ENCODE data around the gene ERCC1.

ERCC1 gene

GRCh38 chr19:45406226-45407090 is 17.3 kb downstream of the ERCC1 start, which contains the start of gene POLR1G:
Gene POLR1G, plus strand, starts transcription at chr19:45406644. Its CDS starts 53 bp downstream, at chr19:45406697.
- peak; percentile 53 to 62 for DNase-seq (ENCODE audit: low read depth in 2 of 2, low spot score in 1 of 2)

DNA sequence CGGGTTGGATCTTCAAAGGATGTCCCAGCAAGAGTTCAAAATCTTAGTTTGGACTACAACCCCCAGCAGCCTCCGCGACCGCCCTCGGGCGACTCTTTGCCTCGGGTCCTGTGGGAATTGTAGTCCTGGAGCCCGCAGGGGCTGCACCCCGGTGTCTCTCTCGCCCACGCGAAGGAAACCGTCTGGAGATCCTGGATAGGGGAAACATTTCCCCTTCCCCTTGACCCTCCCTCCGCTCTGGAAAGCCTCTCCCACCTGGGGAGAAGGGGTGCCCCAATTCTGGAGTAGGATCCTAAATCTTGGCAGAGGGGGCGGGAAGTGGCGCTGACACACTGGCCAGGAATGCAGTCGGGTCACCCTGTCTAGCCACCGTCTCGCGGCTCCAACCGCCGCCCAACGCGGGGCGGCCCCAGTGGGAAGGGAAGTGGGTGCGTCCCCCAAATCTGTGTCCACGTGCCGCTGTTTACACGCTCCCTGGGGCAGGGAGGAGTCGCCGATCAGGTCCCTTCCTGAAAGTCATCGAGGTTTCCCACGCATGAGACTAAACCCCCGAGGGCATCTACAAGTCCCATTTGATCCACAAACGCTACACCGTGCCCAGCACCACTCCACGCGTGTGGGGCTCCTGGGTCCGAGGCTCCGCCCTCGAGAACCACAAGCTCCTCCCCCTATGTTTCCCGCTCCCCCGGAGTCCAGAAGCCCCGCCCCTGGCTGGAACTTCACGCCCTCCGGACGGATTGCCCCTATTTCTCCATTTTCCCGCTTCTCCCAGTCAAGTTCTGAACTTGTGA is 18.1 kb downstream of the ERCC1 start:
- peak; percentile 55 to 71 for DNase-seq (ENCODE audit: low read depth in 2 of 2, low spot score in 1 of 2)

- no peak for DNase-seq (ENCODE audit: low read depth in 2 of 2, low spot score in 1 of 2)
Measured at GRCh38 chr19:45404557-45405434, 18.9 kb downstream of the ERCC1 start, which contains the start of gene PPP1R13L. Gene PPP1R13L, minus strand, starts transcription at chr19:45405069. Its CDS starts 6,751 bp downstream, at chr19:45398318.

GRCh38 chr19:45403781-45404556 is 19.7 kb downstream of the ERCC1 start:
- DNase-seq (ENCODE audit: low read depth in 2 of 2, low spot score in 1 of 2): peak in 1 of 2 donors; percentile 48

DNA sequence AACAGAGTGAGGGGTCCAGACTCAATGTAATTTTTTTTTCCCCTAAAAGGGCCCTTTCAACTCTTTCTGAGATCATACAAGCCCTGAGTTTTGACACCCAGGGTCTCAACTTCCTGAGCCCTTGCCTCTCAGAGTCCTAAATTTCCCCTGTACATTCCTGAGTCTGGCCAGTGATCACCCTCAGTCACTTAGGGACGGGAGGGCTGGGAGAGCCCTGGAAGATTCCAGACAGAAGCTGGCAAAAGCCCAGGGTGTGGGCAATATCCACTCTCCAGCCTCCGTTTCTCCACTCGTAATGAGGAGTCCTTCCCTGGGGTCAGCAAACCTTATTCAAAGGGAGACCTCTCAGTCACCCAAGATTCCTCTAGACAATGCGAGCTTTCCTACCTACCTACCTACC is 20.4 kb downstream of the ERCC1 start:
- DNase-seq (ENCODE audit: low read depth in 2 of 2, low spot score in 1 of 2): no peak

GRCh38 chr19:45402298-45403061 is 21.2 kb downstream of the ERCC1 start:
- no peak for DNase-seq (ENCODE audit: low read depth in 2 of 2, low spot score in 1 of 2)

- DNase-seq (ENCODE audit: low read depth in 2 of 2, low spot score in 1 of 2): no peak
Measured at GRCh38 chr19:45401815-45402214, 21.9 kb downstream of the ERCC1 start.

GRCh38 chr19:45400192-45400591 is 23.5 kb downstream of the ERCC1 start:
- no peak for DNase-seq (ENCODE audit: low read depth in 2 of 2, low spot score in 1 of 2)

DNA sequence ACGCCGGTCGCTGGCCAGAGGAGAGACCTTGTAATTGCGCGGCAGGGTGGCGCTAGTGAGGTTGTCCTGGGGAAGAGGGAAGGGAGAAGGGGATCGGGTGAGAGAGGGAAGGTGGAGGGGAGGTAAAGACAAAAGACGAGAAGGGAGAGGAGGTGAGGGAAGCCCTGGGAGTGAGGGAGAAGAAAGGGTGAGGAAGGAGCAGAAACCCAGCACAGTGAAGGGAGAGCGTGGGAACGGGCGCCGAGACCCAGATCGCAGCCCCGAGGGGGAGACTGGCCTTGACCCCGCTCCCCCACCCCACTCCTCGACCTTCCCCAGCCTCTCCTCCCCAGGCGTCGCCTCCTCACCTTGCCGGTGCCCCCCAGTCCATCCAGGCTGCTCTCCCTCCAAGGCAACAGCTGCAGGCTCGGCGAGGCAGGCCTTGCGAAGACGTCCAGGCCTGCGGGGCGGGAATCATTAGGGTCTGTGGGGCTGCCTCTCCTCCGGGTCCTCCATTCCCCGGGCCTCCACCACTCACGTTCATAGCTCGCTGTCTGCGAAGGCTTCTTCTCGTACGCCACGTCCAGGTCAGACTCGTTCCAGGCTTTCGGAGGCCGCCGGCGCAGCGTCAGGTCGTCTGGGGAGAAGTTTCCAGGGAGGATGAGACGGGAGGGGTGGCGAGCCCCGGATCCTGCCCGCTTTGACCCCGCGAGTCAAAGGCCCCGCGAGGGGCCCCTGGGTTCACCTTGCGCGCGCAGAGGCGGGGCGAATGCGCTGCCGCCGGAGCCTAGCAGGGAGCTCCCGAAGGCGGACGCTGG is 27.7 kb downstream of the ERCC1 start:
- no peak for DNase-seq (ENCODE audit: low read depth in 2 of 2, low spot score in 1 of 2)

DNA sequence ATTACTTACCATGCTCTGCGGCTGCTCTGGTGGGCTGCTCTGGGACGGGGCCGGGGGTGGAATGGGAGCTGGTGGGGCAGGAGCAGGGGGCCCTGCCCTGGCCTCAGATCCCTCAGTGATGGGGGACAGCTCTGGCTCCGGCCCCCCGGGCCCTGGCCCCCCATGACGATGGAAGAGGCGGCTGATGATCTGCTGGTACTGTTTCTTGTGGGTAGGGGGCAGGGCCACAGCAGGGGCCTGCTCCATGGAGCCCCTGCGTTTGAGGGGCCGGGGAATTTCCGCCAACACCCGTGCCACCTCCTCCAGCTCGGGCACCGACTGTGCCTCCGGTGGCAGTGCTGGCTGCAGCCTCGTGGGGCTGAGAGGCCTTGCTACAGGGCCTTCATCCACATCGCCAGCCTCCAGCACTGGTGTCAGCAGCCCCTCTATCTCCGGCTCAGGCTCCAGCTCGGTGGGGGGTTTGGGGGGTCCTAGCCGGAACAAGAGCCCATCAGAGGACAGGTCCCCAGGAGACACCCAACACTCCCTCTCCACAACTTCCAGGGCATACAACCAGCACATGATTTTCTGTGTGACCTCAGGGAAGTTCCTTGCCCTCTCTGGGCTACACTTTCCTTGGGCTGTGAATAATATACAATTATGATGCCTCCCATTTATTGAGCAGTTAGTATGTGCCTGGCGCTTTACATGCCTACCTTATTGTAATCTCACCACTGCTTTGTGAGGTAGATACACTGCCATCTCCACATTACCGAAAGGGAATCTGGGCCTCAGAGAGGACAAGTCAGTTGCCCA is 31.6 kb downstream of the ERCC1 start:
- no peak for DNase-seq (ENCODE audit: low read depth in 2 of 2, low spot score in 1 of 2)

DNA sequence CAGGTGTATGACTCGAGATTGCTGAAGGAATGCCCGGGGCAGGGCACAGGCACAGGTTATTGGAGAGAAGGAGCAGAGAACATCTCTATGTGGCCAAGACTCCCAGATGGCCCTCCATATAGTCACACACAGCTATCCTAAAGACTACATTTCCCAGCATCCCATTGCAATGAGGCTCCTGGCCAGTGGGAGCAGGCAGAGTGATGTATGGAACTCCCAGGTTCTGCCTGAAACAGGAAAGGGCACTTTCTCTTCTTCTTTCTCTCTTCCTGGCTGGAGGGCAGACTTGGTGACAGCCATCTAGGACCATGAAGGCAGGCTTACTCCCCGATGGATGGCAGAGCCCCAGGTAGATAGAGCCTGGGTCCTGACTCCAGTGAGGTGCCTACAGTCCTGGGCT is 32.4 kb downstream of the ERCC1 start:
- DNase-seq (ENCODE audit: low read depth in 2 of 2, low spot score in 1 of 2): no peak

GRCh38 chr19:45385392-45386221 is 38.1 kb downstream of the ERCC1 start:
- DNase-seq (ENCODE audit: low read depth in 2 of 2, low spot score in 1 of 2): no peak

DNA sequence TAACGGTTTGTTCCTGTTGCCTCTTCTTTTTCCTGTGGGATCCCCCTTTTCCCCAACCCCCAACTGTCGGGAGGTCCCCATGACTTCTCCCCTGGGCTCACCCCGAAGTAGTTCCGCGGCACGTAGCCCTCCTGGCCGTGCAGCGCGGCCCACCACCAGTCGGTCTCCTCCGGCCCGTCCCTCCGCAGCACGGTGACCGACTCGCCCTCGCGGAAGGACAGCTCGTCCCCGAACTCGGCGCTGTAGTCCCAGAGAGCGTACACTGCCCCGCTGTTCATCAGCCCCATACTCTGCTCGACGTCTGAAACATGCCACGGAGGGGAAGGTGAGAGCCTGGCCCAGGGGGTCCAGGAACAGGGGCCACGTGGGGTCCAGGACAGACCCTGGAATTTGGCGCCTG is 41.3 kb downstream of the ERCC1 start:
- no peak for DNase-seq (ENCODE audit: low read depth in 2 of 2, low spot score in 1 of 2)

GRCh38 chr19:45380107-45380506 is 43.6 kb downstream of the ERCC1 start:
- no peak for DNase-seq (ENCODE audit: low read depth in 2 of 2, low spot score in 1 of 2)

DNA sequence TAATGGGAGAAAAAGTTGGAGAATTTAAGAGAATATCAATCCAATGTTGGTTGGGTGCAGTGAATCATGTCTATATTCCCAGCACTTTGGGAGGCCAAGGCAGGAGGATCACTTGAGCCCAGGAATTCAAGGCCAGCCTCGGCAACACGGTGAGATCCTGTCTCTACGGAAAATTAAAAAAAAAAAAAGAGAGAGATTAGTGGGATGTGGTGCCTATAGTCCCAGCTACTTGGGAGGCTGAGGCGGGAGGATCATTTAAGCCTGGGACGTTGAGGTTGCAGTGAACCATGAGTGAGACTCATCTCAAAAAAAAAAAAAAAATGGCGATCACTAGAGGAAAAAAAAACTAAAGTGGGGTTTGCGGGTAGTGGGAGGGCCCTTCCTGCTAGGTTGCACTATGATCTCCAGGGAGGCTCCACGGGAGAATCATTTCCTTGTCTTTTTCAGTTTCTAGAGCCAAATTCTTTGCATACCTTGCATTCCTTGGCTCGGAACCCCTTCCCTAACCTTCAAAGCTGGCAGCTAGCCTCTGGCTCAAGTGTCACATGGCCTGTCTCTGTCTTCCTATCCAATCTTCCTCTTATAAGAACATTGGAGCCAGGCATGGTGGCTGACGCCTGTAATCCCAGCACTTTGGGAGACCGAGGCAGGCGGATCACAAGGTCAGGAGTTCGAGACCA is 47.5 kb downstream of the ERCC1 start:
- DNase-seq (ENCODE audit: low read depth in 2 of 2, low spot score in 1 of 2): no peak

DNA sequence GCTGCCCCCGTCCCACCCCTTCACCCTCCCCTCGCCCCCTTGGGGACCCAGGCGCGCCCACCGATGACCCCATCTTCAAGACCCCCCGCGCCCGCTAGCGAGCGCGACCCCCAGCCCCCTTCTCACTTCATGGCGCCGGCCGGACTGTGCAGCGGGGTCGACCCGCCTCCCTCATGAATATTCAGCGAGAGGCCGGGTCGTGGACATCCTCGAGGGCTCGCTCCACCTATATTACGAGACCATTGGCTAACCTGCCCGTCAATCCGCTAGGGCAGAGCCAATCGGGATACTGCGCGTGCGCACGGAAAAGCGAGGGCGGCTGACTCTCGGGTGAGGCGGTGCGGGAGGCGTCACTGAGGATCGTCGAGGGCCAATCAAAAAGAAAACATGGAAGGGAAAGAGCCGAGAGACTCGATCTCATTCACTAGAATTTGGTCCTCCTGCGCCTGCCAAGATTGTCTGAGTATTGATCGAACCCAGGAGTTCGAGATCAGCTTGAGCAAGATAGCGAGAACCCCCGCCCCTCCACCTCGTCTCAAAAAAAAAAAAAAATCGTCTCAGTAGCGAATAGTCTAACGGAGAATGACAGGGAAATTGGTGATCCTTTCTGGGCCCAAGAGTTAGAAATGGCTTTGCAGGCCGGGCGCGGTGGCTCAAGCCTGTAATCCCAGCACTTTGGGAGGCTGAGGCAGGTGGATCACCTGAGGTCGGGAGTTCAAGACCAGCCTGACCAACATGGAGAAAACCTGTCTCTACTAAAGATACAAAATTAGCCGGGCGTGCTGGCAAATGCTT is 53.1 kb downstream of the ERCC1 start, which contains the start of gene ERCC2:
ERCC2 (minus strand) TSS at position 164 of the 795 bp plus-strand sequence; CDS start at position 131, 33 bp downstream.
- DNase-seq (ENCODE audit: low read depth in 2 of 2, low spot score in 1 of 2): peak; percentile 98 to 99

Measured in stimulated activated CD8-positive, alpha-beta memory T cell treated with anti-CD3 and anti-CD28 coated beads, Interleukin-4, amount 100 ng/mL, for 4 hours (primary cell).